A549 (cell line): ENCODE data around the gene KCNK6. TPM values are rescaled to one million over a fixed set of nuclear protein-coding genes. Genes with fewer than 3 reads are reported as not detected.

Experiments used
- ATAC-seq, 2 experiments: fragments of 200-7000 bp in 1 of 2; fragments of >200 bp in 1 of 2; cut with Nextera tagmentation in 1 of 2; cut with Tn5 transposase in 1 of 2; 3 replicates each; pipeline versions ENCODE4 v1.8.0 to v1.9.1; 2018 to 2020; ENCODE audit warnings: mild to moderate bottlenecking in 1 of 2, moderate library complexity in 1 of 2
- CTCF ChIA-PET: fragments of 300-600 bp; sonication (Branson Sonifier 250); formaldehyde crosslinking; extraction: SDS; loops from one replicate; lab custom pipeline; 2021; ENCODE audit warnings: antibody characterized with exemption, inconsistent platforms; lab: Yijun Ruan, JAX
- POLR2A ChIA-PET: fragments of 350-600 bp; formaldehyde crosslinking; extraction: SDS; loops from one replicate; lab custom pipeline; 2021; ENCODE audit warnings: antibody characterized with exemption, inconsistent platforms; lab: Yijun Ruan, JAX
- DNase-seq, 2 experiments: peaks; one replicate each; pipeline versions ENCODE4 v3.0.0 to v3.0.0-alpha.2; 2011 to 2016; ENCODE audit warnings: low read depth in 1 of 2, low spot score in 1 of 2
- FAIRE-seq: peaks from 2 replicates; lab custom pipeline; 2011; peaks lifted over from hg19 to GRCh38; lab: Jason Lieb, UNC
- H3K27ac ChIP-seq, 2 experiments: fragments of >200 bp; sonication (Bioruptor Twin); formaldehyde crosslinking; 3 replicates each; pipeline ENCODE4 v1.5.1; 2016 to 2017
- H3K4me1 ChIP-seq: fragments of >200 bp; sonication (Bioruptor Twin); formaldehyde crosslinking; 3 replicates; pipeline ENCODE4 v1.6.1; 2016
- H3K4me2 ChIP-seq: fragments of >200 bp; sonication (Bioruptor Twin); formaldehyde crosslinking; 3 replicates; pipeline ENCODE4 v1.6.1; 2016
- H3K4me3 ChIP-seq: fragments of >200 bp; sonication (Bioruptor Twin); formaldehyde crosslinking; 3 replicates; pipeline ENCODE4 v1.5.1; 2016
- H3K9me3 ChIP-seq: fragments of >200 bp; sonication (Bioruptor Twin); formaldehyde crosslinking; 3 replicates; pipeline ENCODE4 v1.6.1; 2016
- ATOH8 ChIP-seq: fragments of 250-450 bp; sonication (Bioruptor Pico); IDR thresholded peaks from 2 replicates; pipeline ENCODE4 v1.5.0; 2020; ENCODE audit warnings: low read depth, mild to moderate bottlenecking, moderate library complexity
- BHLHE40 ChIP-seq: IDR thresholded peaks from 2 replicates; pipeline ENCODE4 v1.6.1; 2012; ENCODE audit warnings: low read depth, low read length, inconsistent platforms
- CBX8 ChIP-seq: fragments of 200-600 bp; sonication (generic); IDR thresholded peaks from 2 replicates; pipeline ENCODE4 v1.6.1; 2016
- EHMT2 ChIP-seq: fragments of 200-600 bp; sonication (generic); IDR thresholded peaks from 2 replicates; pipeline ENCODE4 v1.6.1; 2016; ENCODE audit warnings: antibody characterized with exemption, low read depth, mild to moderate bottlenecking, moderate library complexity
- EP300 ChIP-seq, 2 experiments: fragments of >200 bp; sonication (Bioruptor Twin); formaldehyde crosslinking; IDR thresholded peaks; 2 replicates in 1 of 2; 3 replicates in 1 of 2; pipeline ENCODE4 v1.6.1; 2016 to 2017
- FOXS1 ChIP-seq: fragments of 250-450 bp; sonication (Bioruptor Pico); IDR thresholded peaks from 2 replicates; pipeline ENCODE4 v1.5.0; 2020; ENCODE audit warnings: mild to moderate bottlenecking, moderate library complexity
- GATA3 ChIP-seq: IDR thresholded peaks from 2 replicates; pipeline ENCODE4 v1.6.1; 2012; ENCODE audit warnings: borderline replicate concordance
- HOXB13 ChIP-seq: fragments of 250-450 bp; sonication (Bioruptor Pico); IDR thresholded peaks from 2 replicates; pipeline ENCODE4 v1.5.0; 2020; ENCODE audit warnings: low read depth, mild to moderate bottlenecking, moderate library complexity
- JUN ChIP-seq, 2 experiments: fragments of >200 bp; sonication (Bioruptor Twin); formaldehyde crosslinking; IDR thresholded peaks; 2 replicates in 1 of 2; 3 replicates in 1 of 2; pipeline ENCODE4 v1.6.1; 2016 to 2017
- KDM1A ChIP-seq: fragments of 200-600 bp; sonication (generic); IDR thresholded peaks from 2 replicates; pipeline ENCODE4 v1.6.1; 2016; ENCODE audit warnings: low read depth, mild to moderate bottlenecking
- MAFK ChIP-seq: fragments of 450-650 bp; IDR thresholded peaks from 2 replicates; pipeline ENCODE4 v1.6.1; 2014; ENCODE audit not compliant: partially characterized antibody
- MAZ ChIP-seq: fragments of 150-350 bp; IDR thresholded peaks from 2 replicates; pipeline ENCODE4 v1.6.1; 2014; ENCODE audit warnings: antibody characterized with exemption, low read depth, low read length, borderline replicate concordance
- NR3C1 ChIP-seq: fragments of >200 bp; sonication (Bioruptor Twin); formaldehyde crosslinking; IDR thresholded peaks from 3 replicates; pipeline ENCODE4 v1.6.1; 2017
- PBX3 ChIP-seq: IDR thresholded peaks from 2 replicates; pipeline ENCODE4 v1.6.1; 2012
- POLR2A ChIP-seq: IDR thresholded peaks from 2 replicates; pipeline ENCODE4 v1.6.1; 2012; ENCODE audit warnings: mild to moderate bottlenecking, low read length
- SREBF2 ChIP-seq: fragments of 450-650 bp; IDR thresholded peaks from 2 replicates; pipeline ENCODE4 v1.6.1; 2014; ENCODE audit warnings: mild to moderate bottlenecking, moderate library complexity
- TP53 ChIP-seq: fragments of 250-450 bp; sonication (Bioruptor Pico); IDR thresholded peaks from 2 replicates; pipeline ENCODE4 v1.5.0; 2021; ENCODE audit warnings: mild to moderate bottlenecking, moderate library complexity
- ZC3H11A ChIP-seq: fragments of 450-650 bp; IDR thresholded peaks from 2 replicates; pipeline ENCODE4 v1.6.1; 2014; ENCODE audit warnings: antibody characterized with exemption, mild to moderate bottlenecking
- ZSCAN20 ChIP-seq: fragments of 250-450 bp; sonication (Bioruptor Pico); IDR thresholded peaks from 2 replicates; pipeline ENCODE4 v1.8.0; 2022; ENCODE audit warnings: mild to moderate bottlenecking, moderate library complexity
- WGBS: methylation state at CpG from one replicate; pipeline ENCODE4 v1.1.6; 2017; ENCODE audit errors: missing lambda C conversion rate; 5-methylcytosine and 5-hydroxymethylcytosine counted together
- polyA plus RNA-seq, 4 experiments: library from polyadenylated mRNA; depleted of rRNA in 3 of 4; stranded (reverse); fragments of >200 nt; fragmentation: RNase III in 1 of 4; extraction: RNeasy Plus Mini Kit Qiagen cat#74134 plus additional on column Dnase treatment in 1 of 4; gene quantifications; 2 replicates in 3 of 4; 3 replicates in 1 of 4; pipeline ENCODE4 v1.2.3, GENCODE V29; 2011 to 2017
- TF ChIP-seq, protein P1 (sequence below): fragments of 150-350 bp; IDR thresholded peaks from 2 replicates; pipeline ENCODE4 v1.6.1; 2014; ENCODE audit warnings: low read depth, mild to moderate bottlenecking, low read length
- TF ChIP-seq, protein P2 (sequence below): fragments of >200 bp; sonication (Bioruptor Twin); formaldehyde crosslinking; IDR thresholded peaks from 3 replicates; pipeline ENCODE4 v1.6.1; 2016

The KCNK6 gene
- polyA plus RNA-seq, 2 of the 4 experiments (the other 2 are of a cell fraction): 2.4 to 2.8 TPM

DNA sequence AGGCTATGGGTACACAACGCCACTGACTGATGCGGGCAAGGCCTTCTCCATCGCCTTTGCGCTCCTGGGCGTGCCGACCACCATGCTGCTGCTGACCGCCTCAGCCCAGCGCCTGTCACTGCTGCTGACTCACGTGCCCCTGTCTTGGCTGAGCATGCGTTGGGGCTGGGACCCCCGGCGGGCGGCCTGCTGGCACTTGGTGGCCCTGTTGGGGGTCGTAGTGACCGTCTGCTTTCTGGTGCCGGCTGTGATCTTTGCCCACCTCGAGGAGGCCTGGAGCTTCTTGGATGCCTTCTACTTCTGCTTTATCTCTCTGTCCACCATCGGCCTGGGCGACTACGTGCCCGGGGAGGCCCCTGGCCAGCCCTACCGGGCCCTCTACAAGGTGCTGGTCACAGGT is 6.9 kb downstream of the KCNK6 start:
- WGBS: 86% methylated on average over 22 of the region's 22 CpGs
- CTCF ChIA-PET: interaction anchor here (0.9 to 20.5 kb wide), 5 partner anchors 8 to 99 kb away, joined by 3 to 1052 read pairs (median 6); partner anchors contain the start of genes CATSPERG and PPP1R14A
- Histone ChIP-seq H3K27ac (no peak overlapping the region), H3K4me3 (no peak overlapping the region), H3K4me2 (no peak overlapping the region)
- FAIRE-seq: no peak
- POLR2A ChIA-PET: no interaction called here
- DNase-seq: no peak
- TF ChIP-seq, protein P1, sequence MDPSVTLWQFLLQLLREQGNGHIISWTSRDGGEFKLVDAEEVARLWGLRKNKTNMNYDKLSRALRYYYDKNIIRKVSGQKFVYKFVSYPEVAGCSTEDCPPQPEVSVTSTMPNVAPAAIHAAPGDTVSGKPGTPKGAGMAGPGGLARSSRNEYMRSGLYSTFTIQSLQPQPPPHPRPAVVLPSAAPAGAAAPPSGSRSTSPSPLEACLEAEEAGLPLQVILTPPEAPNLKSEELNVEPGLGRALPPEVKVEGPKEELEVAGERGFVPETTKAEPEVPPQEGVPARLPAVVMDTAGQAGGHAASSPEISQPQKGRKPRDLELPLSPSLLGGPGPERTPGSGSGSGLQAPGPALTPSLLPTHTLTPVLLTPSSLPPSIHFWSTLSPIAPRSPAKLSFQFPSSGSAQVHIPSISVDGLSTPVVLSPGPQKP: no peak
- TF ChIP-seq PBX3 (no peak), EP300 (IDR thresholded peaks at IDR 0.05) (no peak), HOXB13 (CRISPR knock-in tag) (no peak), MAZ (no peak), EHMT2 (no peak), CBX8 (no peak), POLR2A (no peak), ATOH8 (no peak), ZSCAN20 (no peak), KDM1A (no peak), ZC3H11A (no peak), JUN (IDR thresholded peaks at IDR 0.05) (no peak)
- TF ChIP-seq, all 56 proteins: peak for 0
- no peaks in the 10 kb centered on the region for H3K4me1 ChIP-seq
- H3K9me3 ChIP-seq: no peaks in the 10 kb centered on the region
- ATAC-seq: no peak

DNA sequence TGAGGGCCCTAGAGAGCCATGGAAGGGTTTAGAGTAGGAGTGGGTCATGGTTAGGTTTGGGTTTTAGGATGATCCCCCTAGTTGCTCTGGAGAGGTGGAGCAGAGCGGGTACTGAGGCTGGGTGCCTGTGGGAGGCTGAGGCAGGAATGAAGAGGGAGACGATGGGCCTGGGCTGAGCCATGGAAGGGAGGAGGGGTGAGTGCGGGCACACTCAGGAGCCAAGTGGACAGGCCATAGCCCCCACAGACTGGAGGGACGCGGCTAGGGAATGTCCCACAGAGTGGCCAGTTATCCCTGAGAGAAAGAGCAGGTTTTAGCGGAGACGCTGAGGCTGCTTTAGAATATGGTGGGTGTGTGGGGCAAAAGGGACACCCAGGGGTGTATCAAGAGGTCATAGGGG is 10.0 kb downstream of the KCNK6 start:
- no peaks in the 10 kb centered on the region for H3K9me3 ChIP-seq
- TF ChIP-seq TP53 (CRISPR knock-in tag): no peak
- no peak for TF ChIP-seq FOXS1 (CRISPR knock-in tag)
- no peak for TF ChIP-seq NR3C1
- no peak for TF ChIP-seq EP300 (IDR thresholded peaks at IDR 0.05)
- no peak for TF ChIP-seq GATA3
- TF ChIP-seq, protein P1: no peak
- no peak for TF ChIP-seq BHLHE40
- no peak for TF ChIP-seq SREBF2
- TF ChIP-seq, protein P2, sequence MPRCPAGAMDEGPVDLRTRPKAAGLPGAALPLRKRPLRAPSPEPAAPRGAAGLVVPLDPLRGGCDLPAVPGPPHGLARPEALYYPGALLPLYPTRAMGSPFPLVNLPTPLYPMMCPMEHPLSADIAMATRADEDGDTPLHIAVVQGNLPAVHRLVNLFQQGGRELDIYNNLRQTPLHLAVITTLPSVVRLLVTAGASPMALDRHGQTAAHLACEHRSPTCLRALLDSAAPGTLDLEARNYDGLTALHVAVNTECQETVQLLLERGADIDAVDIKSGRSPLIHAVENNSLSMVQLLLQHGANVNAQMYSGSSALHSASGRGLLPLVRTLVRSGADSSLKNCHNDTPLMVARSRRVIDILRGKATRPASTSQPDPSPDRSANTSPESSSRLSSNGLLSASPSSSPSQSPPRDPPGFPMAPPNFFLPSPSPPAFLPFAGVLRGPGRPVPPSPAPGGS: no peak
- no peak for TF ChIP-seq MAFK
- TF ChIP-seq ATOH8: no peak
- H3K27ac ChIP-seq: no peak overlapping the region
- FAIRE-seq (no peak), DNase-seq (no peak), ATAC-seq (no peak)
- H3K4me3 ChIP-seq: no peak overlapping the region
- CTCF ChIA-PET: interaction anchor here (0.7 to 20.5 kb wide), 6 partner anchors 26 to 427 kb away, joined by 3 to 1052 read pairs (median 6); partner anchors contain the start of gene PPP1R14A
- no peaks in the 10 kb centered on the region for H3K4me1 ChIP-seq
- WGBS: 92% methylated on average over 7 of the region's 7 CpGs
- POLR2A ChIA-PET: interaction anchor here (0.6 kb wide), 1 partner anchor 39 kb away, joined by 3 read pairs; no protein-coding TSS in a partner anchor
- H3K4me2 ChIP-seq: no peak overlapping the region
